Measurements from ENCODE around the gene COL4A5. TPM values are rescaled to one million over a fixed set of nuclear protein-coding genes. Genes with fewer than 3 reads are reported as not detected.

The COL4A5 gene
- total and polyA plus RNA-seq, 2 of the 13 experiments (the other 11 are each of a cell fraction or from before 2014, with no cell fraction given) = 39.5 to 45.5 TPM

GRCh38 chrX:108468486-108468885 lies 28.8 kb downstream of the COL4A5 start (continued):
- TF ChIP-seq MAZ (IDR thresholded peaks at IDR 0.05; ENCODE audit: borderline replicate concordance, low read depth, low read length) (no peak), MAZ (CRISPR knock-in tag; IDR thresholded peaks at IDR 0.05; ENCODE audit: low read depth) (no peak), CHD4 (IDR thresholded peaks at IDR 0.05; ENCODE audit: borderline replicate concordance, low read length) (no peak), CEBPB (IDR thresholded peaks at IDR 0.05; ENCODE audit: borderline replicate concordance, low read depth, low read length) (no peak), ZBED4 (CRISPR knock-in tag; IDR thresholded peaks at IDR 0.05; ENCODE audit: borderline replicate concordance) (no peak), ATM (IDR thresholded peaks at IDR 0.05; ENCODE audit: borderline replicate concordance) (no peak)
- TF ChIP-seq, protein P1, sequence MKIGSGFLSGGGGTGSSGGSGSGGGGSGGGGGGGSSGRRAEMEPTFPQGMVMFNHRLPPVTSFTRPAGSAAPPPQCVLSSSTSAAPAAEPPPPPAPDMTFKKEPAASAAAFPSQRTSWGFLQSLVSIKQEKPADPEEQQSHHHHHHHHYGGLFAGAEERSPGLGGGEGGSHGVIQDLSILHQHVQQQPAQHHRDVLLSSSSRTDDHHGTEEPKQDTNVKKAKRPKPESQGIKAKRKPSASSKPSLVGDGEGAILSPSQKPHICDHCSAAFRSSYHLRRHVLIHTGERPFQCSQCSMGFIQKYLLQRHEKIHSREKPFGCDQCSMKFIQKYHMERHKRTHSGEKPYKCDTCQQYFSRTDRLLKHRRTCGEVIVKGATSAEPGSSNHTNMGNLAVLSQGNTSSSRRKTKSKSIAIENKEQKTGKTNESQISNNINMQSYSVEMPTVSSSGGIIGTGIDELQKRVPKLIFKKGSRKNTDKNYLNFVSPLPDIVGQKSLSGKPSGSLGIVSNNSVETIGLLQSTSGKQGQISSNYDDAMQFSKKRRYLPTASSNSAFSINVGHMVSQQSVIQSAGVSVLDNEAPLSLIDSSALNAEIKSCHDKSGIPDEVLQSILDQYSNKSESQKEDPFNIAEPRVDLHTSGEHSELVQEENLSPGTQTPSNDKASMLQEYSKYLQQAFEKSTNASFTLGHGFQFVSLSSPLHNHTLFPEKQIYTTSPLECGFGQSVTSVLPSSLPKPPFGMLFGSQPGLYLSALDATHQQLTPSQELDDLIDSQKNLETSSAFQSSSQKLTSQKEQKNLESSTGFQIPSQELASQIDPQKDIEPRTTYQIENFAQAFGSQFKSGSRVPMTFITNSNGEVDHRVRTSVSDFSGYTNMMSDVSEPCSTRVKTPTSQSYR (CRISPR knock-in tag; IDR thresholded peaks at IDR 0.05; ENCODE audit: borderline replicate concordance) = no peak

Measured in HepG2 (cell line).